ENCODE results near the gene TCP11.

The TCP11 gene

DNA sequence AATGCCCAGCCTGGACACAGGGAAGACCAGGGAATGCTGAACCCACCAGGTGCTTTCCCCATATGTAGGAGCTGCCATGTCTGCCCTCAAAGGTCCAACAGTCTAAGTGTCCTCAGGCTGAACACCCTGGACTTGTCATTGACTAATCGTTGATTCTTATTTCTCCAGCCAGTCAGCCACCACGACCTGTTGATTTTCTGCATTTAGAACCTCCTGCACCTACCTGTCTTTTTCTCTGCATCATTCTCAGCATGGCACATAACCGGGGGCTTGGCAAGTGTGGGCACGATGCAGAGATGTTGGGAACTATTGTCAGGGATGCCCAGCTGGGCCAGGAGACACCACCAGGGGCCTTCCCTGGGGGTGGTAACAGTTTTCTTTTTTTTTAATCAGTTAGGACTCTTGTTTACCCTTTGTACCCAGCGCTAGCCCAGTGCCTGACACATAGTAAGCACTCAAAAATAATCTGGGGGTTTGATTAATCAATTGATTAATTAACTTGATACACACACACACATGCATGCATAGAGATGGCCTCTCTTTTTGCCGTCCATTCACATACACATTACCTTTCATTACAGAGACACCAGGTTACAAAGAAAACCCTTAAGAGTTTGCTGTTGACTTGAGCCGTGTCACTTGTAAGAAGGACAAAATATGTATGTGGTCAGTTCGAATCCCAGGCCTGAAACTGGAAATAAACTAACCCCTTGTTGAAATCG lies 43.6 kb upstream of the TCP11 start:
- TF ChIP-seq, protein P1, sequence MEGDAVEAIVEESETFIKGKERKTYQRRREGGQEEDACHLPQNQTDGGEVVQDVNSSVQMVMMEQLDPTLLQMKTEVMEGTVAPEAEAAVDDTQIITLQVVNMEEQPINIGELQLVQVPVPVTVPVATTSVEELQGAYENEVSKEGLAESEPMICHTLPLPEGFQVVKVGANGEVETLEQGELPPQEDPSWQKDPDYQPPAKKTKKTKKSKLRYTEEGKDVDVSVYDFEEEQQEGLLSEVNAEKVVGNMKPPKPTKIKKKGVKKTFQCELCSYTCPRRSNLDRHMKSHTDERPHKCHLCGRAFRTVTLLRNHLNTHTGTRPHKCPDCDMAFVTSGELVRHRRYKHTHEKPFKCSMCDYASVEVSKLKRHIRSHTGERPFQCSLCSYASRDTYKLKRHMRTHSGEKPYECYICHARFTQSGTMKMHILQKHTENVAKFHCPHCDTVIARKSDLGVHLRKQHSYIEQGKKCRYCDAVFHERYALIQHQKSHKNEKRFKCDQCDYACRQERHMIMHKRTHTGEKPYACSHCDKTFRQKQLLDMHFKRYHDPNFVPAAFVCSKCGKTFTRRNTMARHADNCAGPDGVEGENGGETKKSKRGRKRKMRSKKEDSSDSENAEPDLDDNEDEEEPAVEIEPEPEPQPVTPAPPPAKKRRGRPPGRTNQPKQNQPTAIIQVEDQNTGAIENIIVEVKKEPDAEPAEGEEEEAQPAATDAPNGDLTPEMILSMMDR (IDR thresholded peaks at IDR 0.05; ENCODE audit: control insufficient read depth, extremely low read depth, insufficient read depth), result no peak
- H3K4me3 ChIP-seq (ENCODE audit: low read depth, low read length), result no peak overlapping the region
- no peak for DNase-seq (ENCODE audit: low read depth)

DNA sequence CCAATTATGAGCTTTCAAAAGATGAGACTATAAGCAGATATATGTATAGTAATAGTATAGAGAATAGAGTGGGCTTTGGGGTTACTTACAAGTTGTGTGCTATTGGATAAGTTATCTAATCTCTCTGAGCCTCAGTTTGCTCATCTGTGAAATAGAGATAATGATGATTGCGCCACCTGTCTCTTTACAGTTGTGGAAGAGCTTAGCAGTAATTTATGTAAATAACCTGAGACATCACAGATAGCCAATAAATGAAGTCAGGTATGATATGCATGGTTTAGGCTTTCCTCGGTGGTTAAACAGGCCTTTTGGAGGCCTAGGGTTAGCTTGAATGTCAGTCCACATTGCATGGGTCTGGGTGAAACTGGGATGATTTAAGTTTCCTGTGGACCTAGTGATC lies 42.8 kb upstream of the TCP11 start:
- H3K4me3 ChIP-seq (ENCODE audit: low read depth, low read length), result no peak overlapping the region
- DNase-seq (ENCODE audit: low read depth), result no peak
- TF ChIP-seq, protein P1 (IDR thresholded peaks at IDR 0.05; ENCODE audit: control insufficient read depth, extremely low read depth, insufficient read depth), result no peak

DNA sequence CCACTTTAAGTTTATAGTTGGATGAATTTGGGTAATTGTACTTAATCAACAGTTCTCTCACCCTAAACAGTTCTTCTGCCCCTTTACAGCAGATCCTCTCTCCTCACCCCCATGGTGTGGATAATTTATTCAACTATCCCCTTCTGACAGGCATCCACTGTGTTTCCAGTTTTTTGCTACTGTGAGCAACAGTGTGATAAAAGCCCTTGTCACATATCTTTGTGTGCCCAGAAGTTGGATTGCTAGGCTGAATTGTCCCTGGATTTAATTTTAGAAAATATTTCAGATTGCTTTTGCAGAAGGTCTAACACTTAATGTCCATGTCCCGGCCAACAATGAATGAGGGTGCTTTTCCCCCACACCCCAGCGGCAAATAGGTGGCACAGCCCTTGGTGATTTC lies 42.1 kb upstream of the TCP11 start:
- H3K4me3 ChIP-seq (ENCODE audit: low read depth, low read length), result no peak overlapping the region
- TF ChIP-seq, protein P1 (IDR thresholded peaks at IDR 0.05; ENCODE audit: control insufficient read depth, extremely low read depth, insufficient read depth), result no peak
- DNase-seq (ENCODE audit: low read depth), result no peak

DNA sequence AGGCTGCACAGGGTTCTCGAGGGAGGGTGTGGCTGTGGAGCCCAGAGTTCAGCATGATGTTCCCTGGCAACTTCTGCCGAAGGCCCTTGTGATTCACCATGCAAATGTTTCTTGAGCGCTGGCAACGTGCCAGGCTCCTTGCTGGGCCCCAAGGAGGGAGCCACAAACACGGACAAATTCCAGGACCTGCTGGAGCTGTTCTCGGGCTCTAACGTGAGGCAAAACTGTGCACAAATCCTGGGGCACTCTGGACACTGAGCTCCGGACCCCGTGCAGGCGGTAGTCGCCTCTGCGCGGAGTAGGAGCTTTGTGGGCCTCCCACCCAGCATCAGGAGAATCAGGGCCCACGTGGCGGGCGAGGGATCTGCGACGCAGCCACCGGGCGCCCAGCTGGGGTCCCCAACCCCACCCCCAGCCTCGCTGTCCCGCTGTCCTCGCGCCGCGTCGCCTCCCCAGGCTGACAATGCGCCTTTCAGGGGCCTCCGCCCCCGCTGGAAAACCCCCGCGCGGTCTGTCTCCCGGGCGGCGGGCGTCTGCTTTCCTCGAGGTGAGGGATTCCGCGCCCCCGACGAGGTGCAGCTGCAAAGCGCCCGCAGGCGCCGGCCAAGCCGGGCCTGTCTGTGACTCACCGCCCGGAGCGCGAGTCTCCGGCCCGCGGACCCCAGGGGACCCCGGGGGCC lies 40.9 kb upstream of the TCP11 start:
- TF ChIP-seq, protein P1 (IDR thresholded peaks at IDR 0.05; ENCODE audit: control insufficient read depth, extremely low read depth, insufficient read depth), result no peak
- no peak for DNase-seq (ENCODE audit: low read depth)
- no peak overlapping the region for H3K4me3 ChIP-seq (ENCODE audit: low read depth, low read length)

DNA sequence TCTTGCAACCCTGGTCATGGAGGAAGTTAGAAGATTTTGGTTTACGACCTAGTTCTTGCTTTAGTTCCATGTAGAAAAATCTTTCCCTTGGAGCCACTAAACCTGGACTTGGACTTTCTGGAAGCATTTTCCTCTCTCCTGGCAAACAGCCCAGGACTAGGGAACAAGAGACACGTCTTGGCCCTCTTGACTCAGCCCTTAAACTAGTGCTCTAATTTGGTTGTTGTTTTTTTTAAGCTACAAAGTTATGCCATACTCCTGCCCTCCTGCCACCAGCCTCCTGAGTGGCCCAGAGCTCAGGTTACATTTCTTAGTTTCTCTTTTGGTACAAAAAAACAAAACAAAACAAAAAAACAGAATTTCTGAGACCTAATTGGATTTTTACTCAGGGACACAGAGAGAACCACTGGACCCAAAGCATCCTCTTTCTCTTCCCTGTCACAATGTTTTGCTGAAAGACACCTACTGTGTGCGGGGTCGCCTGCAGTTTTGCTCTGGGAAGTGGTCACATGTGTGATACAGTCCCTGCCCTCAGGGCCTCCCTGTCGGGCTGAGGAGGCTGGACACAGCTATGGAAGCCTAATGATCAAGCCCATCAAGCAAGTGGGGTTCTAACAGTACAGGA lies 40.3 kb upstream of the TCP11 start:
- no peak overlapping the region for H3K4me3 ChIP-seq (ENCODE audit: low read depth, low read length)
- no peak for DNase-seq (ENCODE audit: low read depth)
- TF ChIP-seq, protein P1 (IDR thresholded peaks at IDR 0.05; ENCODE audit: control insufficient read depth, extremely low read depth, insufficient read depth), result no peak

DNA sequence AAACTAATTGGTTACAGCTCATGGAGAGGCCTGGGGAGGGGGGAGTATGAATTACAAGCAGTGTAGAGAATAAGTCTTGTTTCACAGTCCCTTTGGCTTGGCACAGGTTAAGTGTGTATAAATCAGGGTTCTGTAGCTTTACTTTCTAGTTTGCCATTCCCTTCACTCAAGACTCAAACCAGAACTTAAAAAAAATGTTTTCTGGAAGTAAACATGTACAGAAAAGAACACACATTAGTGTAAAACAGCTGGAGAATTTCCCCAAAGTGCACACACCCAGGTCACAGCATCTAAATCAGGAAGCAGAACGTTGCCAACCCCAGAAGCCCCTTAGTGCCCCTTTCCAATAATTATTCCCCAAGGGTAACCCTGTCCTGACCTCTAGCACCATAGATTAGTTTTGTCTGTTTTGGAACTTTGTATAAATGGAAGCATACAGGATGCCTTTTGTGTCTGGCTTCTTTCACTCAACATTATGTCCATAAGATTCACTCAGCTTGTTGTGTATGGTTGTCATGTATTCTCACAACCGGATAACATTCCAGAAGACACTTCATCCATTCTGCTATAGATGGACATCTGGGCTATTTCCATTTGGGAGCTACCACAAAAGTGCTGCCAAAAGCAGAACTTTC lies 38.9 kb upstream of the TCP11 start:
- TF ChIP-seq, protein P1 (IDR thresholded peaks at IDR 0.05; ENCODE audit: control insufficient read depth, extremely low read depth, insufficient read depth), result no peak
- DNase-seq (ENCODE audit: low read depth), result no peak
- no peak overlapping the region for H3K4me3 ChIP-seq (ENCODE audit: low read depth, low read length)

All from LNCaP clone FGC (cell line).